IMR-90 (cell line): Measurements from ENCODE around the gene LIPM. TPM values are rescaled to one million over a fixed set of nuclear protein-coding genes. Genes with fewer than 3 reads are reported as not detected.

Source experiments
- ATAC-seq: fragments of 200-7000 bp; cut with Tn5 transposase; 2 replicates; pipeline ENCODE4 v1.9.1; 2020; ENCODE audit warnings: low read depth, mild to moderate bottlenecking, moderate library complexity
- BruUV-seq: library from RNA; stranded (reverse); fragments of 400-500 nt; replicated peaks from 2 replicates; lab custom pipeline; 2021; lab: Mats Ljungman, UMichigan
- CTCF ChIA-PET: fragments of 300-600 bp; formaldehyde crosslinking; extraction: SDS; loops from one replicate; lab custom pipeline; 2021; ENCODE audit warnings: antibody characterized with exemption; lab: Yijun Ruan, JAX
- POLR2A ChIA-PET: fragments of 300-600 bp; sonication (Branson Sonifier 250); formaldehyde crosslinking; loops from one replicate; lab custom pipeline; 2022; ENCODE audit warnings: antibody characterized with exemption; ENCODE audit not compliant: unreplicated experiment; lab: Charles Lee
- DNase-seq: peaks from one replicate; pipeline ENCODE4 v3.0.0; 2013
- H2AFZ ChIP-seq: replicated peaks from 2 replicates; pipeline ENCODE3; 2013; ENCODE audit warnings: low read length, mild to moderate bottlenecking; ENCODE audit not compliant: poor library complexity
- H2AK5ac ChIP-seq: 2 replicates; pipeline ENCODE4 v1.6.1; 2013; ENCODE audit warnings: low read depth, low read length, inconsistent platforms
- H2AK9ac ChIP-seq: replicated peaks from 2 replicates; pipeline ENCODE3; 2013; ENCODE audit warnings: mild to moderate bottlenecking, low read depth, low read length, moderate library complexity; ENCODE audit not compliant: poor library complexity
- H2BK120ac ChIP-seq: 2 replicates; pipeline ENCODE4 v1.6.1; 2013; ENCODE audit warnings: low read depth, low read length, inconsistent platforms
- H2BK15ac ChIP-seq: 3 replicates; pipeline ENCODE4 v1.6.1; 2013; ENCODE audit warnings: low read depth, low read length, inconsistent platforms
- H2BK20ac ChIP-seq: 2 replicates; pipeline ENCODE4 v1.6.1; 2013; ENCODE audit warnings: low read depth, mild to moderate bottlenecking, inconsistent platforms, low read length, moderate library complexity
- H2BK5ac ChIP-seq: 2 replicates; pipeline ENCODE4 v1.6.1; 2013; ENCODE audit warnings: mild to moderate bottlenecking, low read depth, low read length, inconsistent platforms; ENCODE audit not compliant: poor library complexity, severe bottlenecking
- H3K14ac ChIP-seq: replicated peaks from 2 replicates; pipeline ENCODE4 v1.6.1; 2013; ENCODE audit warnings: low read depth, low read length, inconsistent platforms
- H3K18ac ChIP-seq: 2 replicates; pipeline ENCODE4 v1.6.1; 2013; ENCODE audit warnings: low read depth, low read length, control low read depth
- H3K23ac ChIP-seq: 2 replicates; pipeline ENCODE4 v1.6.1; 2013; ENCODE audit warnings: low read depth, low read length, inconsistent platforms
- H3K27ac ChIP-seq: 2 replicates; pipeline ENCODE4 v1.5.1; 2013; ENCODE audit warnings: mild to moderate bottlenecking, control low read depth, low read length; ENCODE audit not compliant: insufficient read depth
- H3K27me3 ChIP-seq: 2 replicates; pipeline ENCODE4 v1.6.1; 2013; ENCODE audit warnings: low read length; ENCODE audit not compliant: control insufficient read depth, insufficient read depth
- H3K36me3 ChIP-seq: 2 replicates; pipeline ENCODE4 v1.6.1; 2013; ENCODE audit warnings: low read length, mixed read lengths; ENCODE audit not compliant: control insufficient read depth, insufficient read depth
- H3K4ac ChIP-seq: 2 replicates; pipeline ENCODE4 v1.6.1; 2013; ENCODE audit warnings: low read depth, low read length, inconsistent platforms
- H3K4me1 ChIP-seq: 2 replicates; pipeline ENCODE4 v1.6.1; 2013; ENCODE audit warnings: low read length, mixed read lengths; ENCODE audit not compliant: control insufficient read depth, insufficient read depth
- H3K4me2 ChIP-seq: 2 replicates; pipeline ENCODE4 v1.6.1; 2013; ENCODE audit warnings: low read depth, mild to moderate bottlenecking, control low read depth, low read length, moderate library complexity
- H3K4me3 ChIP-seq: 2 replicates; pipeline ENCODE4 v1.5.1; 2013; ENCODE audit warnings: low read depth, mild to moderate bottlenecking, control low read depth, low read length, moderate library complexity; ENCODE audit not compliant: insufficient read depth
- H3K56ac ChIP-seq: 2 replicates; pipeline ENCODE4 v1.6.1; 2013; ENCODE audit warnings: low read length, inconsistent platforms; ENCODE audit not compliant: insufficient read depth; ENCODE audit errors: extremely low read depth
- H3K79me1 ChIP-seq, 2 experiments: 2 replicates each; pipeline ENCODE4 v1.6.1; 2013; ENCODE audit warnings: low read length in 2 of 2, inconsistent platforms in 1 of 2, low read depth in 1 of 2
- H3K9ac ChIP-seq: 2 replicates; pipeline ENCODE4 v1.6.1; 2013; ENCODE audit warnings: low read depth, low read length, control low read depth
- H3K9me1 ChIP-seq: 2 replicates; pipeline ENCODE4 v1.6.1; 2013; ENCODE audit warnings: low read length, inconsistent platforms; ENCODE audit not compliant: insufficient read depth
- H3K9me3 ChIP-seq: 2 replicates; pipeline ENCODE4 v1.6.1; 2013; ENCODE audit warnings: low read length; ENCODE audit not compliant: control insufficient read depth, insufficient read depth
- H4K20me1 ChIP-seq: 2 replicates; pipeline ENCODE4 v1.6.1; 2013; ENCODE audit warnings: low read length, inconsistent platforms; ENCODE audit not compliant: insufficient read depth
- H4K5ac ChIP-seq: 2 replicates; pipeline ENCODE4 v1.6.1; 2013; ENCODE audit warnings: mild to moderate bottlenecking, low read depth, low read length, control low read depth
- H4K8ac ChIP-seq, 2 experiments: 2 replicates each; pipeline ENCODE4 v1.6.1; 2013; ENCODE audit warnings: low read depth in 2 of 2, low read length in 2 of 2, control low read depth in 1 of 2, inconsistent platforms in 1 of 2
- H4K91ac ChIP-seq: 2 replicates; pipeline ENCODE4 v1.6.1; 2013; ENCODE audit warnings: low read depth, low read length, inconsistent platforms; ENCODE audit not compliant: insufficient read depth
- CTCF ChIP-seq: conservative IDR thresholded peaks from 2 replicates; pipeline ENCODE4 v1.5.1; 2012; ENCODE audit warnings: mild to moderate bottlenecking, low read depth, low read length, improper control_type of control experiment
- MAFK ChIP-seq: IDR thresholded peaks from 2 replicates; pipeline ENCODE4 v1.6.1; 2012; ENCODE audit warnings: low read depth, low read length, improper control_type of control experiment
- MXI1 ChIP-seq: IDR thresholded peaks from 2 replicates; pipeline ENCODE4 v1.6.1; 2012; ENCODE audit warnings: low read depth, mild to moderate bottlenecking, low read length, moderate library complexity, borderline replicate concordance
- NFE2L2 ChIP-seq: fragments of 150-350 bp; IDR thresholded peaks from 2 replicates; pipeline ENCODE4 v1.6.1; 2016; ENCODE audit warnings: low read depth, mild to moderate bottlenecking, low read length
- RAD21 ChIP-seq: IDR thresholded peaks from 2 replicates; pipeline ENCODE4 v1.6.1; 2012; ENCODE audit warnings: low read length, improper control_type of control experiment
- SMC3 ChIP-seq: fragments of 150-350 bp; IDR thresholded peaks from 2 replicates; pipeline ENCODE4 v1.6.1; 2016; ENCODE audit warnings: low read depth, mild to moderate bottlenecking, antibody characterized with exemption, low read length, moderate library complexity
- WGBS, 2 experiments: methylation state at CpG; one replicate each; pipeline versions ENCODE4 v1.1.5 to v1.1.7; 2013; ENCODE audit warnings: missing lambda C conversion rate in 2 of 2; ENCODE audit not compliant: insufficient read length in 1 of 2; ENCODE audit errors: extremely low coverage in 2 of 2; 5-methylcytosine and 5-hydroxymethylcytosine counted together
- dilution Hi-C: fragments of 300-500 bp; cut with HindIII; formaldehyde crosslinking; loops from one replicate; pipeline ENCODE4 v1.14.3; 2018; ENCODE audit warnings: low sequenced_read_pairs; ENCODE audit not compliant: unreplicated experiment
- in situ Hi-C: fragments of 300-500 bp; cut with MboI; formaldehyde crosslinking; loops from 3 replicates; pipeline ENCODE4 v1.14.3; 2019; ENCODE audit warnings: low sequenced_read_pairs, inconsistent platforms, mixed read lengths
- intact Hi-C: fragments of 100-400 bp; cut with micrococcal nuclease; formaldehyde crosslinking; loops from 2 replicates; pipeline ENCODE4 v1.10.0; 2022
- polyA plus RNA-seq, 3 experiments: library from polyadenylated mRNA; depleted of rRNA; stranded (reverse); fragments of >200 nt; gene quantifications; 2 replicates each; pipeline ENCODE4 v1.2.3, GENCODE V29; 2012; ENCODE audit warnings: low replicate concordance in 1 of 3
- total RNA-seq: library from RNA; depleted of rRNA; stranded (reverse); fragments of >200 nt; gene quantifications from 2 replicates; pipeline ENCODE4 v1.2.3, GENCODE V29; 2012

Gene LIPM
- total and polyA plus RNA-seq, 2 of the 4 experiments (the other 2 are of a cell fraction) = not detected

- no CpG with 5 or more reads among the region's 2 CpGs for WGBS, 2 experiments
- ATAC-seq (peak; percentile 65), DNase-seq (peak; percentile 8)
- Histone ChIP-seq H2BK20ac (no peak overlapping the region), H3K36me3 (no peaks in the 10 kb centered on the region), H4K8ac (no peak overlapping the region), H3K4me3 (no peak overlapping the region), H3K9me1 (0 out of 2 replicates have a peak, but pooled peaks cover 5% of the 10 kb centered on the region), H4K5ac (no peak overlapping the region), H2AFZ (no peak overlapping the region), H3K4me2 (no peak overlapping the region), H3K9me3 (no peaks in the 10 kb centered on the region), H3K9ac (no peak overlapping the region), H3K4ac (no peak overlapping the region), H3K14ac (no peak overlapping the region), H3K4me1 (peaks cover 1% of the 10 kb centered on the region; the same call in 1 of the 2 replicates), H3K27me3 (peaks cover 3% of the 10 kb centered on the region; the same call in 1 of the 2 replicates), H3K18ac (no peak overlapping the region), H2BK5ac (no peak overlapping the region), H2AK5ac (no peak overlapping the region), H4K91ac (no peak overlapping the region), H3K56ac (no peak overlapping the region), H2AK9ac (no peak overlapping the region), H4K20me1 (no peaks in the 10 kb centered on the region), H2BK15ac (no peak overlapping the region), H3K79me1 (no peaks in the 10 kb centered on the region), H3K27ac (no peak overlapping the region), H2BK120ac (no peak overlapping the region), H3K23ac (no peak overlapping the region)
- ChIA-PET CTCF (interaction anchor here (0.8 to 1.3 kb wide), 2 partner anchors 32 to 227 kb away, joined by 3 read pairs; partner anchors contain the start of gene LIPN), POLR2A (no interaction called here)
- no TSS peak for BruUV-seq
- TF ChIP-seq SMC3 (peak; percentile 33), CTCF (peak; percentile 42), NFE2L2 (no peak), MXI1 (no peak), MAFK (no peak), RAD21 (peak; percentile 43)
- in situ Hi-C loops (no loop called here), intact Hi-C loops (no loop called here), dilution Hi-C loops (no loop called here)
Observed at GRCh38 chr10:88791924-88792323, 10.6 kb upstream of the LIPM start.
